K562 (cell line): ENCODE data around the gene AGRP. TPM values are rescaled to one million over a fixed set of nuclear protein-coding genes. Genes with fewer than 3 reads are reported as not detected.

Experiments
- EZH2 ChIP-seq: IDR thresholded peaks from 2 replicates; pipeline ENCODE4 v1.6.1; 2012; ENCODE audit warnings: low read depth, mild to moderate bottlenecking, inconsistent platforms, low read length, borderline replicate concordance
- HEY1 ChIP-seq: fragments of 250-450 bp; sonication (Bioruptor Pico); IDR thresholded peaks from 2 replicates; pipeline ENCODE4 v1.5.0; 2020; ENCODE audit warnings: mild to moderate bottlenecking, moderate library complexity, borderline replicate concordance
- RUNX1 ChIP-seq: sonication (generic); IDR thresholded peaks from 2 replicates; pipeline ENCODE4 v1.6.1; 2016; ENCODE audit warnings: antibody characterized with exemption, low read depth
- ZNF263 ChIP-seq: sonication (generic); formaldehyde crosslinking; IDR thresholded peaks from 2 replicates; pipeline ENCODE4 v1.8.0; 2022; ENCODE audit warnings: mild to moderate bottlenecking, missing genetic modification reagents, borderline replicate concordance
- polyA plus RNA-seq, 8 experiments: library from polyadenylated mRNA; depleted of rRNA in 4 of 8; stranded (reverse) in 5 of 8; unstranded in 3 of 8; fragments of >200 nt; fragmentation: Nextera tagmentation in 2 of 8; fragmentation: Illumina TruSeq in 1 of 8; extraction: Ambion mirVana in 2 of 8; extraction: Trizol in 1 of 8; gene quantifications; 2 replicates each; pipeline versions ENCODE4 v1.2.1 to v1.2.3, GENCODE V29; 2011 to 2014; ENCODE audit warnings: inconsistent platforms in 1 of 8, missing spikeins in 1 of 8
- total RNA-seq, 7 experiments: library from RNA; depleted of rRNA in 6 of 7; stranded (reverse); fragments of >200 nt in 6 of 7; fragmentation: Illumina TruSeq in 2 of 7; extraction: Trizol in 2 of 7; gene quantifications; 2 replicates each; pipeline versions ENCODE4 v1.2.1 to v1.2.3, GENCODE V29; 2011 to 2021; ENCODE audit warnings: low replicate concordance in 1 of 7
- TF ChIP-seq, protein P1 (sequence below): fragments of 450-650 bp; formaldehyde crosslinking; IDR thresholded peaks from 2 replicates; pipeline ENCODE4 v1.4.0; 2020; ENCODE audit warnings: mild to moderate bottlenecking, moderate library complexity
- TF ChIP-seq, protein P2 (sequence below): fragments of 250-450 bp; sonication (Bioruptor Pico); IDR thresholded peaks from 2 replicates; pipeline ENCODE4 v1.5.0; 2020; ENCODE audit warnings: mild to moderate bottlenecking
- TF ChIP-seq, protein P3 (sequence below), 3 experiments: fragments of 200-800 bp in 1 of 3; sonication (Bioruptor generic) in 1 of 3; sonication (generic) in 1 of 3; formaldehyde crosslinking in 1 of 3; IDR thresholded peaks; 2 replicates each; pipeline versions ENCODE4 v1.6.1 to v1.8.0; 2016 to 2022; ENCODE audit warnings: mild to moderate bottlenecking in 2 of 3, missing compliant biosample characterization in 2 of 3, missing genetic modification characterization in 2 of 3, missing genetic modification reagents in 1 of 3
- TF ChIP-seq, protein P4 (sequence below): fragments of 250-450 bp; sonication (Bioruptor Pico); IDR thresholded peaks from 2 replicates; pipeline ENCODE4 v1.5.1; 2021; ENCODE audit warnings: mild to moderate bottlenecking
- TF ChIP-seq, protein P5 (sequence below): sonication (generic); formaldehyde crosslinking; IDR thresholded peaks from 2 replicates; pipeline ENCODE4 v1.8.1; 2023; ENCODE audit warnings: missing genetic modification reagents, mild to moderate bottlenecking, borderline replicate concordance
- TF ChIP-seq, protein P6 (sequence below): fragments of 450-650 bp; conservative IDR thresholded peaks from 2 replicates; pipeline ENCODE4 v1.6.1; 2016; ENCODE audit warnings: missing genetic modification characterization, low read depth, mild to moderate bottlenecking, missing compliant biosample characterization, moderate library complexity

AGRP gene
- total and polyA plus RNA-seq, 9 of the 15 experiments (the other 6 are each of a cell fraction or from before 2014, with no cell fraction given) = not detected

DNA sequence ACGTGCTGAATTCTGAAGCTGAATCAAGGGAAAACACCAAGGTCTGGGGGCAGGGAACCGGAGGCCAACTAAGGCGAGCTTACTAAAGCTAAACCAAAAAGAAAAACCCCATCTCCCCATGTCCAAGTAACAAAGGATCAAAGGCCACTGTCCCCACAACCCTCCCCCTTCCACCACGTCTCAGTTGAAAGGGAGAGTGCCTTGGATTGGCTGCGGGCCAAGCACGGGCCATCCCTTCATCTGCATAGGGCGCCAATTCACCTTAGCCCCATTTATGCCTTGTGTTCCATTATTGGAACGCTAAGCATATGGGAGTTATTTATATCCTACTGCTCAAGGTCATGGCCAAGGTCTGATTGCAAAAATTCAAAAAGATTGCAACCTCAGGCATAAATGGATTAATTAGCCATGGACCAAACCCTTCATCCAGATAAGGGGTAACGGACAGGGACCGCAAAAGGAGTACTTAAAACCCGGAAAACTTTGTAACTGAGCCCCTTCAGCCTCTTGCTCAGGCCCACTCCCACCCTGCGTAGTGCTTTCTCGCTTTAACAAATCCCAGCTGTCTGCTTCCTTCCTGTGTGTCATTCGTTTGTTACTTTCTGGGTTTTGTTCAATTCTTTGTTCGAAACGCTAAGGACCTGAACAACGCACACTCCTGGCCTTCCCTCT is 1.6 kb downstream of the AGRP start (continued):
- TF ChIP-seq, protein P1, sequence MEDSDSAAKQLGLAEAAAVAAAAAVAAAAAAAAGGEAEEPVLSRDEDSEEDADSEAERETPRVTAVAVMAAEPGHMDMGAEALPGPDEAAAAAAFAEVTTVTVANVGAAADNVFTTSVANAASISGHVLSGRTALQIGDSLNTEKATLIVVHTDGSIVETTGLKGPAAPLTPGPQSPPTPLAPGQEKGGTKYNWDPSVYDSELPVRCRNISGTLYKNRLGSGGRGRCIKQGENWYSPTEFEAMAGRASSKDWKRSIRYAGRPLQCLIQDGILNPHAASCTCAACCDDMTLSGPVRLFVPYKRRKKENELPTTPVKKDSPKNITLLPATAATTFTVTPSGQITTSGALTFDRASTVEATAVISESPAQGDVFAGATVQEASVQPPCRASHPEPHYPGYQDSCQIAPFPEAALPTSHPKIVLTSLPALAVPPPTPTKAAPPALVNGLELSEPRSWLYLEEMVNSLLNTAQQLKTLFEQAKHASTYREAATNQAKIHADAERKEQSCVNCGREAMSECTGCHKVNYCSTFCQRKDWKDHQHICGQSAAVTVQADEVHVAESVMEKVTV = no peak
- TF ChIP-seq, protein P2, sequence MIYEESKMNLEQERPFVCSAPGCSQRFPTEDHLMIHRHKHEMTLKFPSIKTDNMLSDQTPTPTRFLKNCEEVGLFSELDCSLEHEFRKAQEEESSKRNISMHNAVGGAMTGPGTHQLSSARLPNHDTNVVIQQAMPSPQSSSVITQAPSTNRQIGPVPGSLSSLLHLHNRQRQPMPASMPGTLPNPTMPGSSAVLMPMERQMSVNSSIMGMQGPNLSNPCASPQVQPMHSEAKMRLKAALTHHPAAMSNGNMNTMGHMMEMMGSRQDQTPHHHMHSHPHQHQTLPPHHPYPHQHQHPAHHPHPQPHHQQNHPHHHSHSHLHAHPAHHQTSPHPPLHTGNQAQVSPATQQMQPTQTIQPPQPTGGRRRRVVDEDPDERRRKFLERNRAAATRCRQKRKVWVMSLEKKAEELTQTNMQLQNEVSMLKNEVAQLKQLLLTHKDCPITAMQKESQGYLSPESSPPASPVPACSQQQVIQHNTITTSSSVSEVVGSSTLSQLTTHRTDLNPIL (CRISPR knock-in tag) = no peak
- TF ChIP-seq EZH2 (no peak), RUNX1 (no peak), HEY1 (CRISPR knock-in tag) (no peak), ZNF263 (CRISPR knock-in tag) (0 out of 2 replicates have a peak, but pooled peaks have one; percentile 2)
- TF ChIP-seq, protein P3, sequence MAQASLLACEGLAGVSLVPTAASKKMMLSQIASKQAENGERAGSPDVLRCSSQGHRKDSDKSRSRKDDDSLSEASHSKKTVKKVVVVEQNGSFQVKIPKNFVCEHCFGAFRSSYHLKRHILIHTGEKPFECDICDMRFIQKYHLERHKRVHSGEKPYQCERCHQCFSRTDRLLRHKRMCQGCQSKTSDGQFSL (CRISPR knock-in tag; IDR thresholded peaks at IDR 0.05) = no peak
- TF ChIP-seq, protein P3 (tag; IDR thresholded peaks at IDR 0.05) = no peak
- TF ChIP-seq, protein P4, sequence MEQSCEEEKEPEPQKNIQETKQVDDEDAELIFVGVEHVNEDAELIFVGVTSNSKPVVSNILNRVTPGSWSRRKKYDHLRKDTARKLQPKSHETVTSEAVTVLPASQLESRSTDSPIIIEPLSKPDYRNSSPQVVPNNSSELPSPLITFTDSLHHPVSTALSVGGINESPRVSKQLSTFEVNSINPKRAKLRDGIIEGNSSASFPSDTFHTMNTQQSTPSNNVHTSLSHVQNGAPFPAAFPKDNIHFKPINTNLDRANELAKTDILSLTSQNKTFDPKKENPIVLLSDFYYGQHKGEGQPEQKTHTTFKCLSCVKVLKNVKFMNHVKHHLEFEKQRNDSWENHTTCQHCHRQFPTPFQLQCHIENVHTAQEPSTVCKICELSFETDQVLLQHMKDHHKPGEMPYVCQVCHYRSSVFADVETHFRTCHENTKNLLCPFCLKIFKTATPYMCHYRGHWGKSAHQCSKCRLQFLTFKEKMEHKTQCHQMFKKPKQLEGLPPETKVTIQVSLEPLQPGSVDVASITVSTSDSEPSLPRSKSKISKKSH (CRISPR knock-in tag) = no peak
- TF ChIP-seq, protein P5, sequence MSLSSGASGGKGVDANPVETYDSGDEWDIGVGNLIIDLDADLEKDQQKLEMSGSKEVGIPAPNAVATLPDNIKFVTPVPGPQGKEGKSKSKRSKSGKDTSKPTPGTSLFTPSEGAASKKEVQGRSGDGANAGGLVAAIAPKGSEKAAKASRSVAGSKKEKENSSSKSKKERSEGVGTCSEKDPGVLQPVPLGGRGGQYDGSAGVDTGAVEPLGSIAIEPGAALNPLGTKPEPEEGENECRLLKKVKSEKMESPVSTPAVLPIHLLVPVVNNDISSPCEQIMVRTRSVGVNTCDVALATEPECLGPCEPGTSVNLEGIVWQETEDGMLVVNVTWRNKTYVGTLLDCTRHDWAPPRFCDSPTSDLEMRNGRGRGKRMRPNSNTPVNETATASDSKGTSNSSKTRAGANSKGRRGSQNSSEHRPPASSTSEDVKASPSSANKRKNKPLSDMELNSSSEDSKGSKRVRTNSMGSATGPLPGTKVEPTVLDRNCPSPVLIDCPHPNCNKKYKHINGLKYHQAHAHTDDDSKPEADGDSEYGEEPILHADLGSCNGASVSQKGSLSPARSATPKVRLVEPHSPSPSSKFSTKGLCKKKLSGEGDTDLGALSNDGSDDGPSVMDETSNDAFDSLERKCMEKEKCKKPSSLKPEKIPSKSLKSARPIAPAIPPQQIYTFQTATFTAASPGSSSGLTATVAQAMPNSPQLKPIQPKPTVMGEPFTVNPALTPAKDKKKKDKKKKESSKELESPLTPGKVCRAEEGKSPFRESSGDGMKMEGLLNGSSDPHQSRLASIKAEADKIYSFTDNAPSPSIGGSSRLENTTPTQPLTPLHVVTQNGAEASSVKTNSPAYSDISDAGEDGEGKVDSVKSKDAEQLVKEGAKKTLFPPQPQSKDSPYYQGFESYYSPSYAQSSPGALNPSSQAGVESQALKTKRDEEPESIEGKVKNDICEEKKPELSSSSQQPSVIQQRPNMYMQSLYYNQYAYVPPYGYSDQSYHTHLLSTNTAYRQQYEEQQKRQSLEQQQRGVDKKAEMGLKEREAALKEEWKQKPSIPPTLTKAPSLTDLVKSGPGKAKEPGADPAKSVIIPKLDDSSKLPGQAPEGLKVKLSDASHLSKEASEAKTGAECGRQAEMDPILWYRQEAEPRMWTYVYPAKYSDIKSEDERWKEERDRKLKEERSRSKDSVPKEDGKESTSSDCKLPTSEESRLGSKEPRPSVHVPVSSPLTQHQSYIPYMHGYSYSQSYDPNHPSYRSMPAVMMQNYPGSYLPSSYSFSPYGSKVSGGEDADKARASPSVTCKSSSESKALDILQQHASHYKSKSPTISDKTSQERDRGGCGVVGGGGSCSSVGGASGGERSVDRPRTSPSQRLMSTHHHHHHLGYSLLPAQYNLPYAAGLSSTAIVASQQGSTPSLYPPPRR (CRISPR knock-in tag) = no peak
- TF ChIP-seq, protein P6, sequence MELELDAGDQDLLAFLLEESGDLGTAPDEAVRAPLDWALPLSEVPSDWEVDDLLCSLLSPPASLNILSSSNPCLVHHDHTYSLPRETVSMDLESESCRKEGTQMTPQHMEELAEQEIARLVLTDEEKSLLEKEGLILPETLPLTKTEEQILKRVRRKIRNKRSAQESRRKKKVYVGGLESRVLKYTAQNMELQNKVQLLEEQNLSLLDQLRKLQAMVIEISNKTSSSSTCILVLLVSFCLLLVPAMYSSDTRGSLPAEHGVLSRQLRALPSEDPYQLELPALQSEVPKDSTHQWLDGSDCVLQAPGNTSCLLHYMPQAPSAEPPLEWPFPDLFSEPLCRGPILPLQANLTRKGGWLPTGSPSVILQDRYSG (tag) = no peak
